HEK293T (cell line): ENCODE data around the gene SIPA1L3.

ENCODE experiments used
- BHLHE40 ChIP-seq: fragments of 450-650 bp; IDR thresholded peaks from 2 replicates; pipeline ENCODE4 v1.6.1; 2016; ENCODE audit warnings: mild to moderate bottlenecking, moderate library complexity, borderline replicate concordance
- CTBP1 ChIP-seq: fragments of 450-650 bp; IDR thresholded peaks from 2 replicates; pipeline ENCODE4 v1.6.1; 2016; ENCODE audit warnings: borderline replicate concordance
- FOXA1 ChIP-seq: fragments of 450-650 bp; IDR thresholded peaks from 2 replicates; pipeline ENCODE4 v1.6.1; 2016; ENCODE audit warnings: mild to moderate bottlenecking
- SUZ12 ChIP-seq: fragments of 450-650 bp; IDR thresholded peaks from 2 replicates; pipeline ENCODE4 v1.6.1; 2016; ENCODE audit warnings: mild to moderate bottlenecking
- TARDBP ChIP-seq: fragments of 450-650 bp; IDR thresholded peaks from 2 replicates; pipeline ENCODE4 v1.6.1; 2016

DNA sequence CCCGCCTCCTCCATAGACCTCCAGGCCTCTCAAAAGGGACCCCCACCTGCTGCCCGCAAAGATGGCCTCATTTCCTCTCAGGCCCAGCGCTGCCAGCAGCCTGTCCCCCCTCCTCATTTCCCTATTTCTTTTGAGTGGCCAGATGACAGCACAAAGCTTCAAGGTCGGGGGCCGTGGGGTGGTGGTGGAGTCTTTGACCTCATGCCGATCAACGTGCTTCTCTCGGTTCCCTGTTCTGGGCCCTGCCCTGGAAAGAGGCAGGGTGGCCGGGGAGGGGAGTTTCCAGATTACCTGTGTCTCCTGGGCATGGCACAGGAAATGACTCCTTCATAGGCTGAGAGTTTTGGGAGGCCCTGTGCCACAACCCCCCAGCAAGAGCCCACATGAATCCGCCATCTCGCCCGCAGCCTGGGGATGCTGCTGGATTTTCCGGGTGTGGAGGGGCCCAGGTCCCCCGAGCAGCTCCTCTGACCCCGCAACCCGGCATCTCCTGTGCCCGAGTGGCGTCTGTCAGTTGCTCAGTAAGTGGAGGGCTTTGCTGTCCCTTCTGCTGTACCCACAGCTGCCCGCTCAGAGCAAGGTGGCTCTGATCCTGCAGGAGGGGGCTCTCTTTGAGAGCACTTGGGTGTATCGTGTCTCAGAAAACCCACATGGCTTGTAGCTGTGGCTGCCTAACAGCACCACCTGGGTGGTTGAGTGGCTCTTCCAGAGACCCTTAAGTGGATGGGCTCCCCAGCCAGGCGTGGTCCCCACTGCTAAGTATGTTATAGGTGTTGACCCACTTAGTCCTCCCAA lies 139.4 kb downstream of the SIPA1L3 start:
- TF ChIP-seq CTBP1: no peak
- TF ChIP-seq TARDBP: no peak
- no peak for TF ChIP-seq FOXA1
- no peak for TF ChIP-seq BHLHE40
- no peak for TF ChIP-seq SUZ12
